ENCODE data around the gene THSD7A. TPM values are rescaled to one million over a fixed set of nuclear protein-coding genes. Genes with fewer than 3 reads are reported as not detected.

Gene THSD7A
- polyA plus RNA-seq, 1 donor (not counting 4 experiments of a cell fraction or from before 2014, with no cell fraction given), result not detected

- H3K9me3 ChIP-seq (ENCODE audit: control insufficient read depth, low read depth, low read length), result no peaks in the 10 kb centered on the region
- no peaks in the 10 kb centered on the region for H4K20me1 ChIP-seq (ENCODE audit: control insufficient read depth, extremely low read depth, insufficient read depth, low read length)
- H2AFZ ChIP-seq (ENCODE audit: control insufficient read depth, low read length), result no peak overlapping the region
- no peak overlapping the region for H3K27ac ChIP-seq (ENCODE audit: control insufficient read depth, insufficient read depth, low read length)
- H3K27me3 ChIP-seq (ENCODE audit: control insufficient read depth, extremely low read depth, insufficient read depth, low read length), result no peaks in the 10 kb centered on the region
- dilution Hi-C loops (cut with MboI; ENCODE audit: extremely low pct_ligation_motif_present, low sequenced_read_pairs), result no loop called here
- no peaks in the 10 kb centered on the region for H3K4me1 ChIP-seq (ENCODE audit: control insufficient read depth, extremely low read depth, insufficient read depth, low read length)
- no peak overlapping the region for H3K4me2 ChIP-seq (ENCODE audit: control insufficient read depth, extremely low read depth, insufficient read depth, low read depth, low read length)
- no peaks in the 10 kb centered on the region for H3K36me3 ChIP-seq (ENCODE audit: control insufficient read depth in 2 of 2, extremely low read depth in 1 of 2, insufficient read depth in 2 of 2, low read length in 2 of 2)
- no peak overlapping the region for H3K4me3 ChIP-seq (ENCODE audit: control insufficient read depth in 2 of 3, extremely low read depth in 1 of 3, insufficient read depth in 2 of 3, low read depth in 1 of 3, low read length in 3 of 3)
- no peaks in the 10 kb centered on the region for H3K79me2 ChIP-seq (ENCODE audit: control insufficient read depth, insufficient read depth, low read length)
- TF ChIP-seq CTCF (optimal IDR thresholded peaks at IDR 0.05 in 1 of 3, IDR thresholded peaks at IDR 0.05 in 1 of 3, conservative IDR thresholded peaks at IDR 0.05 in 1 of 3; ENCODE audit: extremely low read depth in 1 of 3, insufficient read depth in 2 of 3, low read length in 3 of 3) (no peak), EZH2 (IDR thresholded peaks at IDR 0.05; ENCODE audit: low read length) (no peak)
- no peak overlapping the region for H3K9ac ChIP-seq (ENCODE audit: control insufficient read depth, extremely low read depth, insufficient read depth, low read length)
- H3K9me1 ChIP-seq (ENCODE audit: control insufficient read depth, extremely low read depth, insufficient read depth, low read length), result no peaks in the 10 kb centered on the region
- no peak for FAIRE-seq
- no peak for DNase-seq (ENCODE audit: low read depth, low spot score)
Observed at GRCh38 chr7:11506417-11506816, 325.6 kb downstream of the THSD7A start.

GRCh38 chr7:11505471-11505985 lies 326.5 kb downstream of the THSD7A start:
- H3K27me3 ChIP-seq (ENCODE audit: control insufficient read depth, extremely low read depth, insufficient read depth, low read length), result no peaks in the 10 kb centered on the region
- H3K27ac ChIP-seq (ENCODE audit: control insufficient read depth, insufficient read depth, low read length), result no peak overlapping the region
- DNase-seq (ENCODE audit: low read depth, low spot score) (no peak), FAIRE-seq (no peak)
- H3K4me2 ChIP-seq (ENCODE audit: control insufficient read depth, extremely low read depth, insufficient read depth, low read depth, low read length), result no peak overlapping the region
- H3K4me1 ChIP-seq (ENCODE audit: control insufficient read depth, extremely low read depth, insufficient read depth, low read length), result no peaks in the 10 kb centered on the region
- TF ChIP-seq CTCF (optimal IDR thresholded peaks at IDR 0.05 in 1 of 3, IDR thresholded peaks at IDR 0.05 in 1 of 3, conservative IDR thresholded peaks at IDR 0.05 in 1 of 3; ENCODE audit: extremely low read depth in 1 of 3, insufficient read depth in 2 of 3, low read length in 3 of 3) (no peak), EZH2 (IDR thresholded peaks at IDR 0.05; ENCODE audit: low read length) (no peak)
- no peak overlapping the region for H2AFZ ChIP-seq (ENCODE audit: control insufficient read depth, low read length)
- no peaks in the 10 kb centered on the region for H4K20me1 ChIP-seq (ENCODE audit: control insufficient read depth, extremely low read depth, insufficient read depth, low read length)
- no peaks in the 10 kb centered on the region for H3K36me3 ChIP-seq (ENCODE audit: control insufficient read depth in 2 of 2, extremely low read depth in 1 of 2, insufficient read depth in 2 of 2, low read length in 2 of 2)
- no peaks in the 10 kb centered on the region for H3K79me2 ChIP-seq (ENCODE audit: control insufficient read depth, insufficient read depth, low read length)
- no peak overlapping the region for H3K9ac ChIP-seq (ENCODE audit: control insufficient read depth, extremely low read depth, insufficient read depth, low read length)
- dilution Hi-C loops (cut with MboI; ENCODE audit: extremely low pct_ligation_motif_present, low sequenced_read_pairs), result no loop called here
- H3K4me3 ChIP-seq (ENCODE audit: control insufficient read depth in 2 of 3, extremely low read depth in 1 of 3, insufficient read depth in 2 of 3, low read depth in 1 of 3, low read length in 3 of 3), result no peak overlapping the region
- no peaks in the 10 kb centered on the region for H3K9me1 ChIP-seq (ENCODE audit: control insufficient read depth, extremely low read depth, insufficient read depth, low read length)
- H3K9me3 ChIP-seq (ENCODE audit: control insufficient read depth, low read depth, low read length), result no peaks in the 10 kb centered on the region

Data from keratinocyte (primary cell).